HG02759 (cell line): Measurements from ENCODE around the gene STT3A.

Experiments
- ATAC-seq: cut with Tn5 transposase; IDR thresholded peaks from one replicate; pipeline ENCODE4 v1.9.1; 2021; ENCODE audit warnings: mild to moderate bottlenecking, moderate library complexity; ENCODE audit not compliant: unreplicated experiment

STT3A gene

DNA sequence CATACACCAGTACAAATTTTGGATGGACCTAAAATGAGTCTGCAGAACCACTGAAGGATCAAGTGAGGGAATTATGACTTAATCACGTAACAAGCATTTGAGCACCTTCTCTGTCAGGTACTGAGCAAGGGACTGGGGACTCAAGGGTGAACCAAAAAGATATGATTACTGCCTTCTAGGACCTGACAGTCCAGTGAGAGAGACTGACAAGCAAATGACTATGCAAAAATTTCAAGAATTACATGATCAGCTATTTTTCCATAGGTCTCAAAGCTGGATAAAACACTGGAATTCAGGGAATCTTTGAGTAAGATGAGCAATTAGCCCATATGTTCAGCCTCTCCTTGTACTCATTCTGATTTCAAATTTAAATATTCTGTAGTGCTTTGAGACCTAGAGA, 5.2 kb upstream of the STT3A start:
- no peak for ATAC-seq

DNA sequence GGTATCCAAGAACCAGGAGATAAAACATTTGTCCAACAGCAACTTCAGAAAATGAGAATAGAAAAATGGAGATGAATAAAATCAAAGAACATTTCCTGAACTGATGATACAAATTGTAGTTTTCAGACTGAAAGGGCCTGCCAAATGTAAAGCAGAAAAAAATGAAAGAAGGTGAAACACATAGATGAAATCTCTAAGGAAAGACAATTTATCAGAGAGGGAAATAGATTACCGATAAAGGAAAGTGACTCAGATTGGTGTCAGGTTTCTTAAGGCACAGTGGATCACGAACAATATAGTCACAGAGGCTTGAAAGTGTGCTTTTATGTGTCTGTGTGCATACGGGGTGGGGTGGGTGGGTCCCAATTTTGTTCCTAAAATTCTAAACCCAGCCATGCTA, 4.1 kb upstream of the STT3A start:
- no peak for ATAC-seq

DNA sequence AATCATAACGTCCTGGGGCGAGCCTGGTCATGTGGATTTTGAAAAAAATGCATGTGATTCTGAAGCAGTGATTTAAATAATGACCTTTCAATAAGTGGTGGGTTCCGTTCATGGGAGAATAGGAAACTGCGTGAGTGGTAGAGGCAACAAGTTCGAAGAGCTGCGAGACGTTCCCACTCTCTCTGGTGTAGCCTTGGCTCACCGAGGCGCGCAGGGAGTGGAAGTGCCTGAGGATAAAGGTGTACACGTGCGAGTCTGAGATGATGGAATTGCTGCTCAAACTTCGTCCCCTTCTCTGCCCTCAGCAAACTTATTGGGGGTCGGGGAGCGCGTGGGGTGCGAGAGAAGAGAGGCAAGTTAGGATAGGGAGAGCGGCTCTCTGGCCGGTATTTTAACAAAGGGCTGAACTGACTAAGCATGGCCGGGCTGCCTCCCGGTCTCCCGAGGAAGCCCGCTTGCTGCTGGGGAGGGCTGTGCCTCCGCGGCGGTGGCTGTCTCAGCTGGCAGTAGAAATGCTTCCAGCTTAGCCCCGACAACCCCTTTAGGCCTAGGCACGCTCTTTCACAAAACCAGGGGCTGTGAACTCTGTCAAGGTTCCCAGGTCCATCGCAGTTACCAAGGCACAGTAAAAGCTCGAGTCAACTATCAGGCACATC, 875 bp upstream of the STT3A start:
- ATAC-seq, result peak; percentile 18

DNA sequence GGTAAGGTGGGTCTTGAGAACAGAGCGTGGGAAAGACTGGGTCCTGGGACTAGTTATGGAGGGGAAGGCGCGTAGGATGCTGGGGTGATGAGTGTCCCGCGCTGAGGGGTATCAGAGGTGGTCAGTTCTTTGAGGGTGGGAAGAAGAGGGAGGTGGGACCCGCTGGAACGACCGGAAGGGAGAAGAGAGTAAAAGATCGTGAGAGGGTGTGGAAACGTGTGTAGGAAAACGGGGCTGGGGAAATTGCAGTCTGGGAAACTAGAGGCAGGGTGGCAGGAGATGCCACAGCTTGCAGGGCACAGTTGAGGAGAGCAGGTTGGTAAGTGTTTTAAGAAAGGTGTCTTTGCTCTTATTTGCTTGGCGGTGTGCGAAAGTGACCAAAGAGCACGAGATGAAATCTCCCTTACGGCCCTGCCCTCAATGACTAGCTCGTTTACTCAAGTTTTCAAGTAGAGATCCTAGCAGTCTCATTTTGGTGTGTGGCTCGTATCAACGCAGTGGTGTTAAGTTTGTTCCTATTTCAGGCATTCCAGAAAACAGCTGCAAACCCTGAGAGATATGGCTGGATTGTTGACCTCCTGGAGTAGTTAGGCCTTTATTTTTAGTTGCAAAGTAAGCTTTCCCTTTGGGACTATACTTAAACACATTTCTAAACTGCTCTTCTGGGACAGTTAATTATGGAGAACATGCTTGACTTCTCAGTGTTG, 615 bp downstream of the STT3A start:
- ATAC-seq, result no peak

DNA sequence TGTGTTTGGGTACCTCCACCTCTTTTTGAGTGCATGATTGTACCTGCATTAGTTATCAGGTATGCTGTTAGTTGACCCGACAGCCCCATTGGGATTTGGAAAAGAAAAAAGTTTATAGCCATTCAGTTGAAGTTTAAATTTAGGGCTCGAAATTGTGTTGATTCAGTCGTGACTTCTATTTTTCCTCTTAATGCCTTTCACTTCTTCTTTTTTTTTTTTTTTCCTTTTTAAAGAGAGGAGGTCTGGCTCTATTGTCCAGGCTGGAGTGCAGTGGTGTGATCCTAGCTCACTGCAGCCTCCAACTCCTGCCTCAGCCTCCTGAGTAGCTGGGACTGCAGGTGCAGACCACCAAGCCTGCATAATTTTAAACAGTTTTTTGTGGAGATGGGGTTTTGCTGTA, 2.3 kb downstream of the STT3A start:
- no peak for ATAC-seq

DNA sequence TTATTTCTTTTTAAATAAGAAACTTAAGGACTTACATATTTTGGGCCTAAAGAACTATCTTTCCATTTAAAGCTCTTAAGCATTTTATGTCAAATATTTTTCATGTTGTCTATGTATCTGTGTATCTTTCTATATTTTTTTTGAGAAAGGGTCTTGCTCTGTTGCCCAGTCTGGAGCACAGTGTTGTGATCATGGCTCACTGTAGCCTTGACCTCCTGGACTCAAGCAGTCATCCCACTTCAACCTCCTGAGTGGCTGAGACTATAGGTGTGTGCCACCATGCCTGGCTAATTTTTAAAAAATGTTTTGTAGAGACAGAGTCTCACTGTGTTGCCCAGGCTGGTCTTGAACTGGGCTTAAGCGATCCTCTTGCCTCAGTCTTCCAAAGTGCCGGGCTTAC, 8.0 kb downstream of the STT3A start:
- ATAC-seq, result no peak

DNA sequence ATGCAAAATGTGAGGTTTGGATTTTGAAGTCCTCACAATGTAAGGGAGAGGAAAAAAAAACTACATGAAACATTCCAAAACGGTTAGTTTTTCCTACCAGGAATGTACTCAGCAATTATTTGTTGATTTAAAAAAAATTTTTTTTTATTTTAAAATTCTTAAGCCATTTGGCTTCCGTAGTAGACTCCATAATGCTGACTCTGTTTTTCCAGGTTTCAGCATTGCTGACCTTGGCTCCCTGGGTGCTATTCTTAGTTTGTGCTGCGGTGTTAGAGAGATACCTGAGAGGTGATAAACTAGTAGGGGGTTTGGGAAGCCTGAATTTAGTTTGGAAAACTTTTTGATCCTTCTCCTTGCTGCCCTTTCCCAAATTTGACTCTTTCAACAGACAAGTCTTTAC, 10.6 kb downstream of the STT3A start:
- no peak for ATAC-seq

DNA sequence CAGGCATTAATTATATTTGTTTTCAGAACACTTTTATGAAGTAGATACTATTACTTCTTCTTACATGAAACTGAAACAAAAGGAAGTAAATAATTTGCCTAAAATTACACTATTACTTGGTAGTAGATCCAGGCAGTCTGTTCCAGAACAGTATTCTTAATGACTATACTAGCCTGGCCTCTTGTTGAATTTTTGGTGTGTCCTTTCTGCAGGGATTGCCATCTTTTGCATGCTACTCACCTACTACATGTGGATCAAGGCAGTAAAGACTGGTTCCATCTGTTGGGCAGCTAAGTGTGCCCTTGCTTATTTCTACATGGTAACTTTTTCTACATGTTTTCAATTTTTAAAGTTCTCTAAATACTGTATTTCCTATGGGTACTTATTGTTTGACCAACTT, 12.8 kb downstream of the STT3A start:
- ATAC-seq, result no peak

DNA sequence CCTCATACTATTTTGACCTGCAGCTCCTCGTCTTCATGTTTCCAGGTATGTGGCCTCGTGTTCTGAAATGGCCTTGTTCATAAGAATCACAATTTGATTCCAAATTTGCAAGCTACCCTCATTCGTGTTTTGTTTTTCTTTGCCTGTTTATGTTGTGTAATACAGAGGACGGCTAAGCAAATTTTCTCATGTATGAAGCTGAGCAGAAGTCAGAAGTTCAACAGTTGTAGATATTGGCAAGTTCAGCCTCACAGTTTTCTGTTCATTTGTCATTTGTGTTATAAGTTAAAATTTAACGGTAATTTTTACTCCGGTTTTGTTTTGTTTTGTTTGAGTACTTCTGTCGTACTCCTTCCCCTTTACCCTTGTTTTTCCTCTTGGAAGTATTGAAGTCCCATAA, 16.9 kb downstream of the STT3A start:
- no peak for ATAC-seq

DNA sequence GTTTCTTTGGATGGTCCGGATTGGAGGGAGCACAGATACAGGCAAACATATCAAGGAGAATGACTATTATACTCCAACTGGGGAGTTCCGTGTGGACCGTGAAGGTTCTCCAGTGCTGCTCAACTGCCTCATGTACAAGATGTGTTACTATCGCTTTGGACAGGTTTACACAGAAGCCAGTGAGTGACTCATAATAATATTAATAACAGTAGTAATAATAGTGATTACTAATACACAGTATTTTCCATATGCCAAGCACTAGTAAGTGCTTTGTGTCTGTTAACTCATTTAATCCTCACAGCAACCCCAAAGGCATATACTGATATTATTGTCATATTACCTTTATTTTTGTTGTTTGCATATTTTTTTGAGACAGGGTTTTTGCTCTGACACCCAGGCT, 25.7 kb downstream of the STT3A start:
- no peak for ATAC-seq

DNA sequence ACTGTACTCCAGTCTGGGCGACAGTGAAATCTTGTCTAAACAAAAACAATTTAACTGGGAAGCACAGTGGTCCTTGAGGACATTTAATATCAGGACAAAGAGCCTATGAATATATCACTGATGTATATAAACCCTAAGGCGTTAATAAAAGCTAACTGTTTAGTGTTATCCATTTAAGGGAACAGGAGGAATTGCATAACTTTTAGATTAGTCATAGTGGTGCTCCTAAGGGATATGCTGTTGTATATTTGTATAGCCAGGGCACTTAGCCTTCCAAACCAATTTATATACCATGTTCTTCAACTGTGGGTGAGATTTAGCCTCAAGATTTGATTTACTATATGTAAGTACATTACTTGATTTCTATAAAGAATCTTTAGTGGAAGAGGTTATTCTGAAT, 29.3 kb downstream of the STT3A start:
- no peak for ATAC-seq

DNA sequence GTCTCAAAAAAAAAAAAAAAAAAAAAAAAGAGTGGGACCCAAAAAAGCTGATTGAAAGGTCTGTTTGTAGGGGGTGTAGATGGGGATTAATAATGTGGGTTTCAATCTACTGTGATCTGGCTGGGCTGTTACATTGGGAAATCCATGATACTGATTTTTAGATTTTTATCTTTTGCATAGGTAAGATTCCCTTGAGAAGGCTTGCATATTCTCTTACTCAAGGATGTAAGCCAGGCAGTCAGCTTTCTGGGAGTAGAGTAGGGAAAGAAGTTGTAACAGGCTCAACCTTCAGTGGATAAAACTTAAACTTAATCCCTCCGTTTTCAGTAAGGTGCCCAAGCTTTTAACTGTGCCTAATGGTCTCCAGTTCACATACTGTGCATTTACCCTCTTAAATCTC, 30.4 kb downstream of the STT3A start:
- no peak for ATAC-seq

DNA sequence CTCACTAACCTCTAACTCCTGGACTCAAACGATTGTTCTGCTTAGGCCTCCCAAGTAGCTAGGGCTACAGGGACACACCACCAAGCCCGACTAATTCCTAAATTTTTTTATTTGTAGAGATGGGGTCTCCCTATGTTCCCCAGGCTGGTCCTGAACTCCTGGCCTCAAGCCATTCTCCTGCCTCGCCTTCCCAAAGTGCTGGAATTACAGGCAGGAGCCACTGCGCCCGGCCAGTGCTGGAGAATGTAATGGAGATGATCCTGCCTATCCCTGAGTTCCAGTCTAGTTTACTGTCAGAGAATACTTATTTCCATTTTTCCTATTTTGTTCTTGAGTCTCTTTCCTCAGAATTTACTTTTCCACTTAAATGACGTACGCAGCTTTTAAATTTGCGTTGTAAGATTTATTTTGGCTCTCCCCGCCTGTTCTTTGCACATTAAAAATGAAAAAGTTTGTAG, 32.1 kb downstream of the STT3A start, which contains the start of gene CHEK1:
Gene CHEK1, plus strand, starts transcription at position 408 of the 458 bp plus-strand sequence. CDS start 1,606 bp downstream, outside the sequence.
- ATAC-seq, result no peak

DNA sequence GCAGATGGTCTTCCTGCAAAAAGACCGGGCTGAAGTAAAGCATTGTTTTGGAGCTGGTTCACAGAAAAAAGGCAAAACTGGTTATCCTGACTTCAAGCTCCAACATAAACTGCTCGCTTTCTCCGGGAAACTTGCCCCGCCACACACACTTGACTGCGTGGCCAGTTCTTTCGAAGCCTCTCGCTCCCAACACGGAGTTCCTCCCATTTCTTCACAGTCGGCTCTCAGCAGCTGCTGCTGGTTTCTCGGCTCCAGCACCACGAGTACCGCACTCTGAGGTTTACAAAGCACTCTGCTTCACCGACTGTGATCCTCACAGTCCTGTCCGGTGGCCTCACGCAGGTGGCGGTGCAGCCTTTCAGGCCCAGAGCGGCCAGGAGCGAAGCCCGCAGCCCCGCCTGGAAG, 32.6 kb downstream of the STT3A start:
- no peak for ATAC-seq

DNA sequence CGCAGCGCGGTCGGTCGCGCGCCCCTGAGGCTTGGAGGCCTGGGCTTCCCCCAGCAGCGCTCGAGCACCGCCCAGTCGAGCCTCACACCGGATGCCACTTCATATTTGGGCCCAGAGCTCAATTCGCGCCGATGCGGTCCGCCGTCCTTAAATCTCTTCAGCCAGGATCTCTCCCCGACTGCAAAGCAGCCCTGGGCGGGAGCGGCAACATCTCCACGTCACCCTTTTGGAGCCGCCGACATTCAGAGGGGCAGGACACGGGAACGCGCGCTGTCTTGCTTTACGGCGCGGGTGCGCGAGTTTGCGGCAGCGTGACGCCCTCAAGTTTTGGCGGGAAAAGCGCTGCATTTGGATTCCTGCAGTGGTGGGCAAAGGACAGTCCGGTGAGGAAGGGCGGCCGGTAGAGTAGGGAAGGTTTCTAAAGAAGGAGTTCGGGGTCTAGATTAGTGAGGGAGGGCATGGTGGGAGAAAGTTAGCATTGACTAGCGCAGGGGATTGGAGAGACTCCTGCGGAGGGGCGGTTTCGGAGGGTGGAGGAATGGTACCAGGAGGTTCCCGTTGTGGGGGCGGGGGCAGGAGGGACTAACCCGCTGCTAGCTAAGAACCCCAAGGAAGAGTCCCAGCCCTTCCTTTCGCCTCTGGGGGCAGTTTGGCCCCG, 33.1 kb downstream of the STT3A start:
- peak; percentile 88 for ATAC-seq

DNA sequence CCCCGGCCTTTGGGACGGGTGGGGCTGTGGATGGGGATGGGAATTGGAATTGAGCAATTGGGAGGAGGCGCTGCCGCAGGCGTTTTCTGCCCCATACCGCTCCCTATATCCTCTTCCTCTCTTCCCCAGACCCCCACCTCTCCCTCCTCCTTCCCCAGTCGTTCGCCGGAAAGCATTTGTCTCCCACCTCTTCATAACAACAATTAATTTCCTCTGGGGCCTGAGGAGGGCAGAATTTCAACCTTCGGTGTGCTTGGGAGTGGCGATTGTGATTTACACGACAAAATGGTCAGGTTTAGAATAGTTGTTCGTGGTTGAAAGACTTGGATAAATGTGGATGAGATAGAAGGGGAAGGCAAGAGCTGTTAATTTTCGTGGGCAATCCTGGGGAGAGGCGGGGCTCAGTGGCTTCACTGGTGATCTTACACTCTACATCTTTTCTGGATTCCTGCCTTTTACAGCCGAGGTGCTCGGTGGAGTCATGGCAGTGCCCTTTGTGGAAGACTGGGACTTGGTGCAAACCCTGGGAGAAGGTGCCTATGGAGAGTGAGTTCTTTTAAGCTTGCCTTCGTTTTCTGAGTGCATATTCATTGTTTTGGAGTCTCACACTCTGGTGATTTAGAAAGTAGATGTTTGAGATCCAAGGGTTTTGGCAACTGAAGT, 33.8 kb downstream of the STT3A start:
- ATAC-seq, result peak; percentile 33

DNA sequence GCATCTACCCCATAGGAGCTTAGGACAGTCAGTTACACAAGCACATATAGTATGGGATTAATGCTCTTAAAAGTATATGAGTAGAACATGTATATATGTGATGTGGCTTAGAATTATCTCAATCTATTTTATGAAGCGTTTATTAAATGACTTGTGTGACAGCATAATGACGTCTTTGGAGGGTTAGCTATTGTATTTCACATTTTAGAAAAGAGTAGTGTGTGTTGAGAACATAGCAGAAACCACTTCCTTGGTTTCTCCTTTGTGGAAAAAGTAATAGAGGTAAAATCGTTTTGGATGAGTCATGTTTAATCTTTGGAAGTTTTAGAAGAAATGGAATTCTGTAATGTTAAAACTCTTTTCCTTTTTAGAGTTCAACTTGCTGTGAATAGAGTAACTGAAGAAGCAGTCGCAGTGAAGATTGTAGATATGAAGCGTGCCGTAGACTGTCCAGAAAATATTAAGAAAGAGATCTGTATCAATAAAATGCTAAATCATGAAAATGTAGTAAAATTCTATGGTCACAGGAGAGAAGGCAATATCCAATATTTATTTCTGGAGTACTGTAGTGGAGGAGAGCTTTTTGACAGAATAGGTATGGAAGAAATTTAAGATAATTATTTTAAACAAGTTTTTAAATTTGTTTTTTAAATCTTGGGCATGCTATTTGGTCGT, 34.7 kb downstream of the STT3A start:
- no peak for ATAC-seq

DNA sequence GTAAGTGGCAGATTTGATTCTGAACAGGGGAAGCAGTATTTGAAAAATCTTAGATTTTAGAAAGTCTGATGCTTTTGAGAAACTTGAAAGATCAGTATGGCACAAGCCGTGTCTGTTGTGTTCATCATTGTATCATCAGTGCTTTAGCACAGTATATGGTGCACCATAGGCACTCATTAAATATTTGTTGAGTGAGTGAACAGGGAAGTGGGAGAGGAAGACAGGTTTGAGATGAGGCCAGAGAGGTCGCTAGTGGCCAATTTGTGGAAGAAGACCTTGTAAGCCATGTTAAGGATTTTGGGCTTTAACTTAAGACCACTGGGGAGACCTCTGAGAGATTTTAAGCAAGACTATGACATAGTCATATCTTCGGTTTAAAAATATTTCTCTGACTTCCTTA, 45.2 kb downstream of the STT3A start:
- ATAC-seq, result no peak

DNA sequence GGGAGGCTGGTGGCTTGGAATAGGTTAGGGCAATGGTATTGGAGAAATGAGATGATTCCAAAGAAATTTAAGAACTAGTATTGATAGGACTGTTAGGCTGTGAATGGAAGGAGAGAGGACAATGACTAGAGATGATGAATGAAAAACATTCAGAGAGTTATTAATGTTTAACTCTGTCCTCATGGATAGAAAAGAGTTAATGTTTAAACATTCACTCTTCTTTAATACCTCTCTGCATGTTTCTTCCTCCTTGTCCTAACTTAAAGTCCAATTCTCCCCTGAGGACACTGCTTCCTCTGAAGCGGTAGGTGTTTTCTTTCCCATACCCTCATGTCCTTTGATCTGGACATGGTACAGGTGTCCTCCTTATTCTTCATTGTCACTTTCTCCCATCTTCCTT, 45.7 kb downstream of the STT3A start:
- ATAC-seq, result no peak

DNA sequence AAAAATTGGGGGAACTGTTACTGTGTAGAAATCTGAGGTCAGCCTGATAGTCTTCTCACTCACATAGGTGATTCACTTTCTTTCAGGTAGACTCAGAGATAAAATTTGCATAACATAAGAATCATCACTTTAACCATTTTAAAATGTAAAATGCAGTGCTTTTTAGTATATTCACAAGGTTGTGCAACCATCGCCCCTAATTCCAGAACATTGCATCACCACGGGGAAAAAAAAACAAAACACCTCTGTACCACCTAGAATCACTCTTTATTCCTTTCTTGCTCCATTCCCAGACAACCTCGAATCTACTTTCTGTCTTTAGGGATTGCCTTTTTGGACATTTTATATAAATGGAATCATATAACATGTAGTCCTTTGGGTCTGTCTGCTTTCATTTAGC, 53.2 kb downstream of the STT3A start:
- no peak for ATAC-seq
